ENCODE measurements around the gene SLITRK1.

SLITRK1 gene, protein sequence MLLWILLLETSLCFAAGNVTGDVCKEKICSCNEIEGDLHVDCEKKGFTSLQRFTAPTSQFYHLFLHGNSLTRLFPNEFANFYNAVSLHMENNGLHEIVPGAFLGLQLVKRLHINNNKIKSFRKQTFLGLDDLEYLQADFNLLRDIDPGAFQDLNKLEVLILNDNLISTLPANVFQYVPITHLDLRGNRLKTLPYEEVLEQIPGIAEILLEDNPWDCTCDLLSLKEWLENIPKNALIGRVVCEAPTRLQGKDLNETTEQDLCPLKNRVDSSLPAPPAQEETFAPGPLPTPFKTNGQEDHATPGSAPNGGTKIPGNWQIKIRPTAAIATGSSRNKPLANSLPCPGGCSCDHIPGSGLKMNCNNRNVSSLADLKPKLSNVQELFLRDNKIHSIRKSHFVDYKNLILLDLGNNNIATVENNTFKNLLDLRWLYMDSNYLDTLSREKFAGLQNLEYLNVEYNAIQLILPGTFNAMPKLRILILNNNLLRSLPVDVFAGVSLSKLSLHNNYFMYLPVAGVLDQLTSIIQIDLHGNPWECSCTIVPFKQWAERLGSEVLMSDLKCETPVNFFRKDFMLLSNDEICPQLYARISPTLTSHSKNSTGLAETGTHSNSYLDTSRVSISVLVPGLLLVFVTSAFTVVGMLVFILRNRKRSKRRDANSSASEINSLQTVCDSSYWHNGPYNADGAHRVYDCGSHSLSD

GRCh38 chr13:83881917-83882605 lies at the start of gene SLITRK1:
TSS of gene SLITRK1 (minus strand) at chr13:83882474. CDS start at chr13:83881507, 967 bp downstream.
- peak; percentile 36 for DNase-seq (ENCODE audit: low spot score)
- in situ Hi-C loops (cut with MboI; ENCODE audit: low sequenced_read_pairs, unreplicated experiment): no loop called here
- no peak for TF ChIP-seq CTCF (IDR thresholded peaks at IDR 0.05; ENCODE audit: borderline replicate concordance, control extremely low read depth, extremely low read depth, insufficient read depth, missing control alignments)

GRCh38 chr13:83929157-83929556 lies 46.9 kb upstream of the SLITRK1 start:
- in situ Hi-C loops (cut with MboI; ENCODE audit: low sequenced_read_pairs, unreplicated experiment): no loop called here
- no peak for DNase-seq (ENCODE audit: low spot score)
- TF ChIP-seq CTCF (IDR thresholded peaks at IDR 0.05; ENCODE audit: borderline replicate concordance, control extremely low read depth, extremely low read depth, insufficient read depth, missing control alignments): no peak

DNA sequence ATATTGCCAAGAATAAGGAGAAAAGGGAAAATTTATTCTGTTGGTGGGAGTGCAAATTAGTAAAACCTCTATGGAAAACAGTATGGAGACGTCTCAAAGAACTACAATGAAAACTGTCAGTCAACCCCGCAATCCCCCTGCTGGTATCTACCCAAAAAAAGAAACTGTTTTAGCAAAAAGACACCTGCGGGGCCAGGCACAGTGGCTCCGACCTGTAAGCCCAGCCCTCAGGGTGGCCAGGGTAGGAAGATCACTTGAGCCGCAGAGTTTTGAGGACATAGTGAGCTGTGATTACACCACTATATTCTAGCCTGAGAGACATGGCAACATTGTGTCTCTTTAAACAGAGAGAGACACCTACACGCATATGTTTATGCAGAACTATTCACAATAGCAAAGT lies 37.5 kb upstream of the SLITRK1 start:
- DNase-seq (ENCODE audit: low spot score): no peak
- TF ChIP-seq CTCF (IDR thresholded peaks at IDR 0.05; ENCODE audit: borderline replicate concordance, control extremely low read depth, extremely low read depth, insufficient read depth, missing control alignments): no peak
- in situ Hi-C loops (cut with MboI; ENCODE audit: low sequenced_read_pairs, unreplicated experiment): no loop called here

DNA sequence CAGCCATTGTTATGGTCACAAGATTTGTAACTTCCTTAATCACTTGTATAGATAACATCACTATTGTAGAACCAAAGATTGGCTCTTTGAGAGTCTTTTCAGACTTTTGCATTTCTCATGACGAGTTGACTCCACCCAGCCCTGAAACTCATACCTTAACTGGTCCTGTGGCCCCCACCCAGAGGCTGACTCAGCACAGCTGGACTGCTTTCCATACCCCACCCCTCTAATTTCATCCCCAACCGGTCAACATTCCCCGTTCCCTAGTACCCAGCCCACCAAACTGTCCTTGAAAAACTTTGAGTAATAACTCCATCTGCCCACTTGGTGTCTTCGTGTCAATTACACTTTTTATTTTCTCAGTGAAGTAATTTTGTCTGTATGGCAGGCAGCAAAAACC lies 32.1 kb upstream of the SLITRK1 start:
- in situ Hi-C loops (cut with MboI; ENCODE audit: low sequenced_read_pairs, unreplicated experiment): no loop called here
- DNase-seq (ENCODE audit: low spot score): no peak
- TF ChIP-seq CTCF (IDR thresholded peaks at IDR 0.05; ENCODE audit: borderline replicate concordance, control extremely low read depth, extremely low read depth, insufficient read depth, missing control alignments): no peak

- in situ Hi-C loops (cut with MboI; ENCODE audit: low sequenced_read_pairs, unreplicated experiment): no loop called here
- DNase-seq (ENCODE audit: low spot score): no peak
- no peak for TF ChIP-seq CTCF (IDR thresholded peaks at IDR 0.05; ENCODE audit: borderline replicate concordance, control extremely low read depth, extremely low read depth, insufficient read depth, missing control alignments)
Measured at GRCh38 chr13:83907196-83907989, 25.1 kb upstream of the SLITRK1 start.

Data from GM13976 (cell line).